SK-N-SH treated with all-trans-retinoic acid at 6 μM for 48 hours (cell line): ENCODE results near the gene INSRR.

Source experiments
- ARNTL ChIP-seq: fragments of 450-650 bp; formaldehyde crosslinking; IDR thresholded peaks from 2 replicates; pipeline ENCODE4 v1.5.0; 2020; ENCODE audit warnings: low read depth, mild to moderate bottlenecking, moderate library complexity, borderline replicate concordance
- BACH2 ChIP-seq: fragments of 250-450 bp; sonication (Bioruptor Pico); IDR thresholded peaks from 2 replicates; pipeline ENCODE4 v1.9.0; 2021; ENCODE audit warnings: mild to moderate bottlenecking, borderline replicate concordance
- CSDC2 ChIP-seq: fragments of 250-450 bp; sonication (Bioruptor Pico); IDR thresholded peaks from 2 replicates; pipeline ENCODE4 v1.5.0; 2020; ENCODE audit warnings: mild to moderate bottlenecking, moderate library complexity
- GLIS3 ChIP-seq: fragments of 250-450 bp; sonication (Bioruptor Pico); IDR thresholded peaks from 2 replicates; pipeline ENCODE4 v1.5.0; 2020; ENCODE audit warnings: mild to moderate bottlenecking, moderate library complexity
- ISL1 ChIP-seq: fragments of 250-450 bp; sonication (Bioruptor Pico); IDR thresholded peaks from 2 replicates; pipeline ENCODE4 v2.1.2; 2022; ENCODE audit warnings: mild to moderate bottlenecking, moderate library complexity
- PPARA ChIP-seq: fragments of 250-450 bp; sonication (Bioruptor Pico); IDR thresholded peaks from 2 replicates; pipeline ENCODE4 v1.5.0; 2020; ENCODE audit warnings: mild to moderate bottlenecking, borderline replicate concordance
- TCF4 ChIP-seq: fragments of 250-450 bp; sonication (Bioruptor Pico); IDR thresholded peaks from 2 replicates; pipeline ENCODE4 v1.8.0; 2021; ENCODE audit warnings: mild to moderate bottlenecking, moderate library complexity, borderline replicate concordance
- ZC3H10 ChIP-seq: fragments of 250-450 bp; sonication (Bioruptor Pico); IDR thresholded peaks from 2 replicates; pipeline ENCODE4 v1.5.1; 2021; ENCODE audit warnings: mild to moderate bottlenecking, moderate library complexity
- ZFP3 ChIP-seq: fragments of 250-450 bp; sonication (Bioruptor Pico); IDR thresholded peaks from 2 replicates; pipeline ENCODE4 v1.5.0; 2020; ENCODE audit warnings: mild to moderate bottlenecking, moderate library complexity
- ZFP30 ChIP-seq: fragments of 450-650 bp; formaldehyde crosslinking; IDR thresholded peaks from 2 replicates; pipeline ENCODE4 v1.5.0; 2022; ENCODE audit warnings: mild to moderate bottlenecking, moderate library complexity
- ZNF565 ChIP-seq: fragments of 450-650 bp; formaldehyde crosslinking; conservative IDR thresholded peaks from 2 replicates; pipeline ENCODE4 v1.5.0; 2020; ENCODE audit warnings: low read depth, mild to moderate bottlenecking, moderate library complexity
- ZNF8 ChIP-seq: fragments of 450-650 bp; formaldehyde crosslinking; IDR thresholded peaks from 2 replicates; pipeline ENCODE4 v1.5.0; 2020; ENCODE audit warnings: mild to moderate bottlenecking, moderate library complexity
- TF ChIP-seq, protein P1 (sequence below): fragments of 250-450 bp; sonication (Bioruptor Pico); IDR thresholded peaks from 2 replicates; pipeline ENCODE4 v1.8.0; 2020; ENCODE audit warnings: mild to moderate bottlenecking, moderate library complexity, borderline replicate concordance

DNA sequence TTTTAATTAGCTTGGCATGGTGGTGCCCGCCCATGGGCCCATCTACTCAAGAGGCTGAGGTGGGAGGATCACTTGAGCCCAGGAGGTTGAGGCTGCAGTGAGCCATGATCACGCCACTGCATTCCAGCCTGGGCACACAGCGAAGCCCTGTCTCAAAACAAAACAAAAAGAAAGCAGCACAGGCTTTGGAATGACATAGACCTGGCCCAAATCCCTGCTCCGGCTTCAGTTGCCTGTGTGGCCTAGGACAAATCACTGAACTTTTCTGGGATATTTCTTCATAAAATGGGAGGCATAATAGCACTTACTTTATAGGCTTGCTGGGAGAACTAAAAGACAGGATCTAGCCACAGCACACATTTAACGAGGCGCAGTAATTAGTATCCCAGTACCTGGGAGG lies 37.0 kb upstream of the INSRR start:
- TF ChIP-seq ZC3H10 (CRISPR knock-in tag) = no peak
- TF ChIP-seq, protein P1, sequence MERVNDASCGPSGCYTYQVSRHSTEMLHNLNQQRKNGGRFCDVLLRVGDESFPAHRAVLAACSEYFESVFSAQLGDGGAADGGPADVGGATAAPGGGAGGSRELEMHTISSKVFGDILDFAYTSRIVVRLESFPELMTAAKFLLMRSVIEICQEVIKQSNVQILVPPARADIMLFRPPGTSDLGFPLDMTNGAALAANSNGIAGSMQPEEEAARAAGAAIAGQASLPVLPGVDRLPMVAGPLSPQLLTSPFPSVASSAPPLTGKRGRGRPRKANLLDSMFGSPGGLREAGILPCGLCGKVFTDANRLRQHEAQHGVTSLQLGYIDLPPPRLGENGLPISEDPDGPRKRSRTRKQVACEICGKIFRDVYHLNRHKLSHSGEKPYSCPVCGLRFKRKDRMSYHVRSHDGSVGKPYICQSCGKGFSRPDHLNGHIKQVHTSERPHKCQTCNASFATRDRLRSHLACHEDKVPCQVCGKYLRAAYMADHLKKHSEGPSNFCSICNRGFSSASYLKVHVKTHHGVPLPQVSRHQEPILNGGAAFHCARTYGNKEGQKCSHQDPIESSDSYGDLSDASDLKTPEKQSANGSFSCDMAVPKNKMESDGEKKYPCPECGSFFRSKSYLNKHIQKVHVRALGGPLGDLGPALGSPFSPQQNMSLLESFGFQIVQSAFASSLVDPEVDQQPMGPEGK (CRISPR knock-in tag) = no peak
- no peak for TF ChIP-seq GLIS3 (CRISPR knock-in tag)
- no peak for TF ChIP-seq ZFP3 (CRISPR knock-in tag)
- TF ChIP-seq ZFP30 (CRISPR knock-in tag) = no peak
- TF ChIP-seq ZNF565 (CRISPR knock-in tag) = no peak
- TF ChIP-seq TCF4 (CRISPR knock-in tag) = no peak
- TF ChIP-seq ARNTL = no peak
- no peak for TF ChIP-seq CSDC2 (CRISPR knock-in tag)
- no peak for TF ChIP-seq ZNF8 (CRISPR knock-in tag)
- TF ChIP-seq ISL1 (CRISPR knock-in tag) = no peak
- no peak for TF ChIP-seq PPARA (CRISPR knock-in tag)
- TF ChIP-seq BACH2 = no peak
